ENCODE measurements around the gene PFKFB4. TPM values are rescaled to one million over a fixed set of nuclear protein-coding genes. Genes with fewer than 3 reads are reported as not detected.

The PFKFB4 gene
- total and polyA plus RNA-seq, 2 of the 4 experiments (the other 2 are of a cell fraction), result 16.9 to 17.0 TPM

DNA sequence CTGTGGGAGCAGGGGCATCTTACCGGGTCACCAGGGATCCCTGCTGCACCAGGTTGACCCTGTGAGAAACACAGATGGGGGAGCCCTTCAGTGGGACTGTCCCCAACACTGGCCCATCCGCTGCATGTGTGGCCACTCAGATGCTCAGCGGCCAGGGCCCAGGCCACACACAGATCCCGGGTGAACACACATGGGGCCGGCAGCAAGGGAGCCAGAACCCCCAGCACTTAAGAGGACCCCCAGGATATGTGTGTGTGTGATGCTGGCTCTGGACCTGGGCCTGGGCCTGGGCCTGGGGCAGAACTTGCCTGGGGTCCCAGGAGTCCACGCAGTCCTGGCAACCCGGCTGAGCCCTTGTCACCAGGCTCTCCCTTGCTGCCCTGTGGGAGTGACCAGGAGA lies 11.9 kb upstream of the PFKFB4 start:
- Histone ChIP-seq H3K18ac (ENCODE audit: low read depth, low read length) (no peak overlapping the region), H2AK9ac (replicated peaks; ENCODE audit: low read depth, low read length, poor library complexity) (no peak overlapping the region), H3K4ac (ENCODE audit: low read depth, low read length) (no peak overlapping the region), H4K5ac (ENCODE audit: low read depth, low read length) (no peak overlapping the region), H2BK5ac (ENCODE audit: low read depth, low read length, poor library complexity, severe bottlenecking) (no peak overlapping the region), H3K4me1 (ENCODE audit: control insufficient read depth, insufficient read depth, low read length) (peaks cover 18% of the 10 kb centered on the region), H2AK5ac (ENCODE audit: low read depth, low read length) (no peak overlapping the region), H2BK20ac (ENCODE audit: low read depth, low read length) (no peak overlapping the region), H4K20me1 (ENCODE audit: insufficient read depth, low read length) (peaks cover 6% of the 10 kb centered on the region; the same call in 1 of the 2 replicates), H3K9me3 (ENCODE audit: control insufficient read depth, insufficient read depth, low read length) (no peaks in the 10 kb centered on the region), H3K4me2 (ENCODE audit: low read depth, low read length) (no peak overlapping the region), H3K9ac (ENCODE audit: low read depth, low read length) (no peak overlapping the region), H3K23ac (ENCODE audit: low read depth, low read length) (no peak overlapping the region), H2BK120ac (ENCODE audit: low read depth, low read length) (no peak overlapping the region), H4K91ac (ENCODE audit: insufficient read depth, low read depth, low read length) (no peak overlapping the region), H3K27me3 (ENCODE audit: control insufficient read depth, insufficient read depth, low read length) (no peaks in the 10 kb centered on the region), H3K36me3 (ENCODE audit: control insufficient read depth, insufficient read depth, low read length) (peaks cover 65% of the 10 kb centered on the region), H2AFZ (replicated peaks; ENCODE audit: low read length, poor library complexity) (peak overlapping the region; percentile 21), H2BK15ac (ENCODE audit: low read depth, low read length) (no peak overlapping the region), H3K14ac (replicated peaks; ENCODE audit: low read depth, low read length) (no peak overlapping the region), H3K27ac (ENCODE audit: insufficient read depth, low read length) (no peak overlapping the region), H3K4me3 (ENCODE audit: insufficient read depth, low read depth, low read length) (no peak overlapping the region), H3K9me1 (ENCODE audit: insufficient read depth, low read length) (peaks cover 26% of the 10 kb centered on the region), H3K79me1 (ENCODE audit: low read depth in 1 of 2, low read length in 2 of 2) (peaks cover 0 to 34% of the 10 kb centered on the region in 2 experiments; a peak in 2 of 4 replicates), H4K8ac (ENCODE audit: low read depth in 2 of 2, low read length in 2 of 2) (no peak overlapping the region), H3K56ac (ENCODE audit: extremely low read depth, insufficient read depth, low read length) (no peak overlapping the region)
- ATAC-seq (ENCODE audit: low read depth) (no peak), DNase-seq (no peak)
- WGBS, 2 experiments (ENCODE audit: extremely low coverage in 2 of 2, insufficient read length in 1 of 2), result 82% methylated on average over 5 of the region's 7 CpGs; no CpG with 5 or more reads in 1 of the 2 experiments
- no TSS peak for BruUV-seq (replicated peaks)
- intact Hi-C loops (cut with micrococcal nuclease) (no loop called here), dilution Hi-C loops (cut with HindIII; ENCODE audit: low sequenced_read_pairs, unreplicated experiment) (no loop called here), in situ Hi-C loops (cut with MboI; ENCODE audit: low sequenced_read_pairs) (no loop called here)
- ChIA-PET POLR2A (ENCODE audit: unreplicated experiment) (no interaction called here), CTCF (no interaction called here)
- TF ChIP-seq NFE2L2 (IDR thresholded peaks at IDR 0.05; ENCODE audit: low read depth, low read length) (no peak), RFX5 (IDR thresholded peaks at IDR 0.05; ENCODE audit: low read depth, low read length) (no peak), FOS (IDR thresholded peaks at IDR 0.05; ENCODE audit: low read depth, low read length) (no peak), RCOR1 (IDR thresholded peaks at IDR 0.05; ENCODE audit: insufficient replicate concordance, low read length) (no peak), POLR2A (IDR thresholded peaks at IDR 0.05; ENCODE audit: low read depth, low read length) (no peak)
- TF ChIP-seq, protein P1, sequence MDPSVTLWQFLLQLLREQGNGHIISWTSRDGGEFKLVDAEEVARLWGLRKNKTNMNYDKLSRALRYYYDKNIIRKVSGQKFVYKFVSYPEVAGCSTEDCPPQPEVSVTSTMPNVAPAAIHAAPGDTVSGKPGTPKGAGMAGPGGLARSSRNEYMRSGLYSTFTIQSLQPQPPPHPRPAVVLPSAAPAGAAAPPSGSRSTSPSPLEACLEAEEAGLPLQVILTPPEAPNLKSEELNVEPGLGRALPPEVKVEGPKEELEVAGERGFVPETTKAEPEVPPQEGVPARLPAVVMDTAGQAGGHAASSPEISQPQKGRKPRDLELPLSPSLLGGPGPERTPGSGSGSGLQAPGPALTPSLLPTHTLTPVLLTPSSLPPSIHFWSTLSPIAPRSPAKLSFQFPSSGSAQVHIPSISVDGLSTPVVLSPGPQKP (IDR thresholded peaks at IDR 0.05; ENCODE audit: borderline replicate concordance, low read depth, low read length), result no peak
- TF ChIP-seq, protein P2, sequence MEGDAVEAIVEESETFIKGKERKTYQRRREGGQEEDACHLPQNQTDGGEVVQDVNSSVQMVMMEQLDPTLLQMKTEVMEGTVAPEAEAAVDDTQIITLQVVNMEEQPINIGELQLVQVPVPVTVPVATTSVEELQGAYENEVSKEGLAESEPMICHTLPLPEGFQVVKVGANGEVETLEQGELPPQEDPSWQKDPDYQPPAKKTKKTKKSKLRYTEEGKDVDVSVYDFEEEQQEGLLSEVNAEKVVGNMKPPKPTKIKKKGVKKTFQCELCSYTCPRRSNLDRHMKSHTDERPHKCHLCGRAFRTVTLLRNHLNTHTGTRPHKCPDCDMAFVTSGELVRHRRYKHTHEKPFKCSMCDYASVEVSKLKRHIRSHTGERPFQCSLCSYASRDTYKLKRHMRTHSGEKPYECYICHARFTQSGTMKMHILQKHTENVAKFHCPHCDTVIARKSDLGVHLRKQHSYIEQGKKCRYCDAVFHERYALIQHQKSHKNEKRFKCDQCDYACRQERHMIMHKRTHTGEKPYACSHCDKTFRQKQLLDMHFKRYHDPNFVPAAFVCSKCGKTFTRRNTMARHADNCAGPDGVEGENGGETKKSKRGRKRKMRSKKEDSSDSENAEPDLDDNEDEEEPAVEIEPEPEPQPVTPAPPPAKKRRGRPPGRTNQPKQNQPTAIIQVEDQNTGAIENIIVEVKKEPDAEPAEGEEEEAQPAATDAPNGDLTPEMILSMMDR (conservative IDR thresholded peaks at IDR 0.05; ENCODE audit: low read depth, low read length), result no peak
